Left renal pelvis (tissue), 4 donors: ENCODE measurements around the gene OPRM1. TPM values are rescaled to one million over a fixed set of nuclear protein-coding genes. Genes with fewer than 3 reads are reported as not detected.

Experiments used
- DNase-seq, 4 donors: peaks; one replicate each; pipeline ENCODE4 v3.0.0-alpha.2; 2013; ENCODE audit warnings: low read depth in 4 of 4, low spot score in 3 of 4
- polyA plus RNA-seq, 4 donors: library from polyadenylated mRNA; unstranded; fragments of 120-200 nt; gene quantifications; one replicate each; pipeline ENCODE4 v1.2.1, GENCODE V29; 2013; ENCODE audit not compliant: insufficient read length in 4 of 4

Gene OPRM1
- polyA plus RNA-seq, 4 donors: not detected

DNA sequence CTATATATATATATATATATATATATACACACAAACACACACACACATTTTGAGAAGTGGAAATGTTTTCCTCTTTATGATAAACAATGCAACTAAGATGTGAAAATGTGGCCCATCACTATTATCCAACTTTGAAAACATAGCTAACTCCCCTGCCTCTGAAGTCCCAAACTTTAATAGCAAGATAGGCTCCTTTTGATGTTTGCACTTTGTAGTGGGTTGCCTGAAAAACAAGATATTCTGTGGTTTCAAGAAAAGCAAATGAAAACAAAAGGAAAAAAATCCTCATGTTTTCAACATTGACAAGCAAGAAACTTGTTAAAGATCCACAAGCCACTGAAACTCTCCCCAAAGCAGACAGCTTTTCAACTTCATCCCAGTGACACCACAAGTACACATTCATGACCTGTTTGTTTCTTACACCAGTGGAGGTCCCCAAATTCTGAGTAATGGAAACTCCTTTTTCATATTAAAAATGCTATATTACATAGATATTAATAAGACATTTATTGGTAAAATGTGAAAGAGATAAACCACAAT is 227.6 kb downstream of the OPRM1 start:
- DNase-seq: no peak

DNA sequence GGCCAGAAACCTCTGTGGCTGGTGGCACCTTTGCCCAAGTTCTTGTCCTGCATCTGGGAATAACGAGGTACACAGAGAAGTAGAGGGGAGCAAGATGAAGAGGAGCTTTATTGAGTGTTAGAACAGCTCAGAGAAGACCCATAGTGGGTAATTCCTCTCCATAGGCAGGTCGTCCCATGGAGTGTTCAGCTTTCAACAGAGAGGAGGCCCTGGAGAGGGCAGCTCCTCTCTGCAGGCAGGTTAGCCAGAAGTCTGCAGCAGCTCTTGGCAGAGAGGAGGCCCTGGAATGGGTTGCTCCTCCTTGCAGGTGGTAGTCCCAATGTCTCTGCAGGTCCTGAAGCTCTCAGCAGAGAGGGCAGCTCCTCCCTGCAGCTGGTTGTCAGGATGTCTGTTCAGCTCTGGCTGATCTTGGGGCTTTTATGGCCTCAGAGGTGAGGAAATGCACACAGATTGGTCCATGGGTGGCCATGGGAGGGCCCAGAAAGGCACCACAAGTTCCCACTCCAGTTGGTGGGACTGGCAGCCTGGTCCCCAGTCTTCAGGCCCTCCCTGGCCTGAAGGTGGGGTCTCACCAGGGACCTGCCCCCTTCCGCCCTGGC is 228.6 kb downstream of the OPRM1 start:
- no peak for DNase-seq

DNA sequence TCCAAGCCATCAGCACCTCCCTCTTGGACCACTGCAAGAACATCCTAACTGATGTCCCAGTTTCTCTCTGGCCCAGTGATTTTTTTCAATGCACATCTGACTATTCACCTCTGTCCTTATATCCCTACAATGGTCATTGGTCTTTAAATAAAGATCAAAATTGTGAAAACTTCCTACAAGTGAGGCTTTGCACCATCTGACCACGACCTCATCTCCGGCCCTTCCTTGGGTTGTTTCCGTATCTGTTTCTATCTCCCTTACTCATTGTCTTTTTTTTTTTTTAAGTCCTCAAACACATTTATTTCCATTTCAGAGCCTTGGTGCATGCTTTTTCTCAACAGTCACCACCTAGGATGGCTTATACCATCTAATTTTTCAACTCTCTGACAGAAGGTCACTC is 229.4 kb downstream of the OPRM1 start:
- DNase-seq: no peak

DNA sequence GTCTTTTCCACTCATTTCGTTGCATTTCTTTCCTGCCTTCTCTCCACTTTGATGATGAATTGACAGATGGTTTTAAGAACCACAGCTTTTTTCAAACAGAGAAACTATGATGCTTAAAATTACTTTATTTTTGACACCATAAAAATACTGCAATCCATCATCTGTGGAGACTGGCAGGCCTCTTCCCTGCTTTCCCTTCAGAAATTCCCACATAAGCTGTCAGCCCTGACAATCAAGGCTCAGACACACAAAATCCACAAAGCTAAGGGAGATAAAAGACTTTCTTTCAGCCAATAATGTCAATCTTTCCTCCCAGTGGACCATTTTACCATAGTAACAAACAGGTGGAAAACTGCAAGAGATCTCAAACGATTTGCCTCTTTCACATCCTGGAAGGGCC is 235.1 kb downstream of the OPRM1 start:
- no peak for DNase-seq

DNA sequence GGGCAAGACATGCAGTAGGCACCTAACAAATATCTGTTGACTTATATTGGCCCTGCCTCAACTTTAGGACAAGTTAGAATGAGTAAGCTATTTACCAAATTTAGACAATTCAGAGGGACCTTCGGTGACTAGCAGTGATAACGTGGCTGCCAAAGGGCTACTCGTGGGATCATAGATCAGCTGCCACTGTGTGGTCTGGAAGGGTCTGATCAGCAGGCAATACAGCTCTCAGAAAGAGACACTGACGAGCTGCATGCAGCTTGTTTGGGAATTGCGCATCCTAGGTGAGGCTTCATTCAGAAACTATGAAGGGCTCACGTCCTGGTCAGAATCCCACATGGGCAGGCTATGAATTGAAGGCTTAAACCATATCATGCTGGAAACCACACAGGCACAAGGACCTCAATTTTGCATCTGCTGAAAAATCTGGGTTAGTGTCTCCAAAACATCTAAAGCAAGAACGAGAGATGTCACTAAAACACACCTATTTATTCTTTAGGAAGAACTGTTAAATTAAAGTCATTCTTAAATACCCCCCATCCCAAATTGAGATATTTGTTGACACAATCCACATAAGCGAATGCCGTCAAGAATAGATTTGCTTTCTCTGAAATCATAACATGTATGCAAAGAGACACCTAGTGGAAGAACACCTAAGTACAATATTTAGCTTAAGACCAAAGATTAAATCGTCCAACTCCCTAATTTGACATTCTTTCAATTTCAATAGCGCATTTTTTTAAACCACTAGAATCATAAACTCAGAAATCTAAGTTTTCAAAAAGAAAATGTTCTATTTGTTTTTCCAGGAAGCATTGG is 238.0 kb downstream of the OPRM1 start:
- DNase-seq: peak in 1 of 4 donors; percentile 29

DNA sequence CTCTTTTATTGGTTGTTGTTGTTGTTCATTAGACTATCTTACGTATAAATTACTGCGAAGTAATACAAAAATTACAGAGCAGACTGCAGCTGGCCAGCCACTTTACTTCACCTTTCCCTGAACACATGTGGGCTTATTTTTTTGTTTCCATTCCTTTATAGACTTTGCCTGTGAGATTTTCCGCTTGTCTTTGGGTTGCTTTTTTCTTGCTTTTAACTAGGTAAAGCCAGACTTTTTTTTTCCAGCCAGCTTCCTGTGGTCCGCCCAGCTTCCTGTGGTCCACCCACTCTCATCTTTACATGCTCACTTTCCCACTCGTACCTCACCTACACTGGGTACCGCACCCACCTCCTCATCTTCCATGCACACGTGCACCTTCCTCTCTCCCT is 238.6 kb downstream of the OPRM1 start:
- DNase-seq: no peak

DNA sequence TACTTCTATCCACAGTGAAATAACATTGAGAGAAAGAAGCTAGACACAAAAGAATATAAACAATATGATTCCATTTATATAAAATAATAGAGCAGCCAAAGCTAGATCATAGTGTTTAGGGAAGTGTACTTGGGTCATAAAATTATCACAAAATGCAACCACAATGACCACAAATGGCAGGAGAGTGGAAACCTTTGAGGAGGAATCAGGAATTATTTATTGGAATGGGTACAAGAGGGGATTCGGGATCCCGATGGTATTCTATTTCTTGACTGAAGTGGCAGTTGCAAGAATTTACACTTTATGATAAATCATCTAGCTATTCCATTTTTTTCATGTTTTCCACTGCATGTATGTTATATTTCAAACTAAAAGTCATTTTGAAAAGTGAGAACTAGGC is 241.5 kb downstream of the OPRM1 start:
- no peak for DNase-seq

DNA sequence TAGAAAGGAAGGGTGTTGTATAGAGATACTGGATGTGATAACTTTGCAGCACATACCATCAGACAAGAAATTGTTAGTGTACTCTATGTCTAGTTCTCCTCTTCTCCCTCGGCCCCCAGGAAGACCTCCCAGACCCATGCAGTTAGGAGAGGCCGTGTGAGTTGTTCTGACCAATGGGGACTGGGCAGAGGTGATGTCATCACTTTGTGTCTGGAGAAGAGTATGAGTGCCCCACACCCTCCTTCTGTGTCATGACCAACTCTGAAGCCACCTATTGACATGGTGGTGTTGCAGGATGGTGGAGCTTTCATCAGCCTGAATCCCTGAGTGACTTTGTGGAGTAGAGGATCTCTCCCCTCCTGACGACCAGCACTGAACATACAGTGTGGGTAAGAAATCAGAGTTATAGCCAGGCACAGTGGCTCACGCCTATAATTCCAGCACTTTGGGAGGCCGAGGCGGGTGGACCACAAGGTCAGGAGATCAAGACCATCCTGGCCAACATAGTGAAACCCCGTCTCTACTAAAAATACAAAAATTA is 245.3 kb downstream of the OPRM1 start:
- no peak for DNase-seq

DNA sequence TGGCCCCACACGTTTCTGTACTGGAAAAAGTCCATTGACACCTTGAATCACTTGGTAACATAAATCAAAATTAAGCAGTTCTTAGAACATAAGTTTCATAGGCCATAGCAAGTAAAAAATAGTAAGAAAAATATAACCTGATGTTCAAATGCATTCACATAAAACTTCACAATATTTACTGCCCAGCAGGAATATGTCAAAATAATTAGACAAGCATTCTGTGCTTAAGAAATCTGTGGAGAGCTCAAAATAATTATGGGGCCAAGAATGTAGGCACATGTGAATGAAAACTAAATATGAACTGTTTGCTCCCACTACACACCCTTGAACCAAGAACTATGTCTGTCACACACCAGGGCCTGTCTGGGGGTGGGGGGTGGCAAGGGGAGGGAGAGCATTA is 246.8 kb downstream of the OPRM1 start:
- DNase-seq: no peak

DNA sequence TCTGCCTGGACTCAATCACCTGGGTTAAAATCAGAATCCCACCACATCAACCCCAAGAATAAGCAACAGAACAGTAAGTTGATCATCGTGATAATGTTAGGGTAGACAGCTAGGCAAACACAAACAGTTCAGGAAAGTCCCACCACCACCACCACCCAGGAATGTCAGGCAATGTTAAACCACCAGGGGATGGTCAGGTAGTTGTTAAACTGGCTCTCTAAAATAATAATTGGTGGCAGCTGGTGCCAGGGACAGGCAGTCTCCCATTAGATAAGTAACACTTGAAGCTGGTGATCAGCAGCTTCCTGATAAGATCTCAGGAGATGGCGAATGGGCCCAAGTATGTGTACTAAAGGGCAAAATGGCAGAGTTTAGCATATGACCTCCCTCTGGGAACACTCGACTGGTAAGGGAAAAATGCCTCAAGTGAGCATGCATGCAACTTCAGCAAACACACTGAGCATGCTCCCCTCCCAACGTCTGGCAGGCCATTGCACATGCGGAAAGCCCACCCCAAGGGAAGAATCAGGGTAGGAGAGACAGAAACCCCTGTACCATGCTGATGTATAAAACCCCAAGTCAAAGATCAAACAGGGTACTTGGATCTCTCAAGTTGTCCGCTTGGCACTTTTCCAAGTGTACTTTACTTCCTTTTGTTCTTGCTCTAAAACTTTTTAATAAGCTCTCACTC is 250.9 kb downstream of the OPRM1 start:
- DNase-seq: no peak

DNA sequence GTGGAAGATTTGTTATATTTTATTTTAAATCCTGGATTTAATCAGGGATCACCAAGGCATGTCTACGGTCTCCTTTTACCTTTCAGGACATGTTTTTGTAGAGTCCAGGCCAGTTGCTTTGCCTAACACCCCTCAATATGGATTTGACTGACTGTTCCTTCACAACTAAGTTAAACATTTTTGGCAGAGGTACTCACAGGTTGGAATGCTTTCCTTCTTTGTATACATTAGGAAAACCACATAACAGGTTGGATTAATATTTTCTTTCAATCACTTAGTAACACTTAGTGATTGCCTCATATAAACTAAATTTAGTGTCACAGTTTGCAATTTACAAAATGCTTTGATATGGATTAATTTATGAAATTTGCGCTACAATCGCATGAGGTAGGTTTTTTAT is 253.0 kb downstream of the OPRM1 start:
- no peak for DNase-seq

DNA sequence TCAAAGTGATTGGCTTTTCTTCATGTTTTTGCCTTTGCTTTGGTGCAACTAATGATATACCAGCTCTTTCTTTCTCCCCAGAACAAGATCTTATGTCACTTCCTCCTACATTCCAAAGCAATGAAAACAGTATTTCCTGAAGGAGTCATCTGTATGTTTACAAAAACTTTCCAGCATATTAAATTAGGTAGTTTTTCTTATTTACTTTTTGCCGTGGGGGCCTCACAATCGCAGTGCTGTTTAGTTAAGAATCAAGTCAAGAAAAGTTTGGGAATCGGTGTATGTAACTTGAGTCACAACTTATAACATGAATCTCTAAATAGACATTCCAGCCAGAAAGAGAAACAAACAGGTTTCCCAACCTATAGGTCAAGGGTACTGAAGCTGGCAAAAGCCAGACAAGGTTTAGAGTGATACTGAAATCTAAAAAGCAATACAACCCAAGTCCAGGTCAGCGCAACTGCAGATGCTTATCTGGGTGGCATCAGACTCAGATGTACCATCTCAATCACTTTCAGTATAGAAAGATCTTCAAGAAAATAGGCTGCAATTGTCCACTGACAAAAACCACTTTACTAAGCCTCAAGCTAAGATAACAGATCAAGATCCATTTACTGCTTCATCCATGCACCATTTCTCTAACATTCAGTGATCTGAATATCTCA is 253.9 kb downstream of the OPRM1 start:
- no peak for DNase-seq

DNA sequence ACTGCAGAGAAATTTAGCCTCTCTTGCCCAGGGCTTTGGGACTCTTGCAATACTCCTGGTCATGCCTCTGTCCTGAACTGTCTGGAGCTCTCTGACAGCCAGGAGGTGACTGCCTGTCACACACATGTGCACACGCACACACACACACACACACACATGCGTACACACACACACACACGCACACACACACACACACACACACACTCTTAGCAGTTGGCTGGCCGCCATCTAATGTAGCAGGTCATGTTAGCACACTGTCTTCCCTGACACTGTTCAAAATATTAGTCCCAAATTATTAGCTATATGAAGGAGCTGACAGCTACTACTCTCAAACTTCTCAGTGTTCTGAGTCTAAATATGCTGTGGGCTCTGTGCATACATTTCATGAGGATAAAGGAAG is 256.7 kb downstream of the OPRM1 start:
- DNase-seq: no peak
